CD14-positive monocyte (primary cell): ENCODE measurements around the gene A2M. TPM values are rescaled to one million over a fixed set of nuclear protein-coding genes. Genes with fewer than 3 reads are reported as not detected.

Source experiments
- DNase-seq, 3 donors: peaks; one replicate each; pipeline ENCODE4 v3.0.0-alpha.2; 2011 to 2022
- H2AFZ ChIP-seq: 2 replicates; pipeline ENCODE4 v1.6.0; 2012; ENCODE audit warnings: mild to moderate bottlenecking, low read depth, low read length, inconsistent platforms; ENCODE audit not compliant: insufficient read depth, poor library complexity, severe bottlenecking
- H3K27ac ChIP-seq, 2 donors: 1 replicate in 1 of 2; 2 replicates in 1 of 2; pipeline ENCODE4 v1.5.1; 2012 to 2013; ENCODE audit warnings: low read length in 2 of 2, control low read depth in 1 of 2, inconsistent platforms in 1 of 2, low read depth in 1 of 2, mild to moderate bottlenecking in 1 of 2
- H3K27me3 ChIP-seq, 2 donors: one replicate each; pipeline versions ENCODE4 v1.6.0 to v1.6.1; 2011 to 2013; ENCODE audit warnings: low read length in 2 of 2; ENCODE audit not compliant: control insufficient read depth in 2 of 2, insufficient read depth in 2 of 2
- H3K36me3 ChIP-seq, 2 donors: replicated peaks in 1 of 2; 1 replicate in 1 of 2; 2 replicates in 1 of 2; pipeline versions ENCODE4 v1.5.1 to v1.6.1; 2012 to 2013; ENCODE audit warnings: low read length in 2 of 2, control low read depth in 1 of 2, inconsistent platforms in 1 of 2, mild to moderate bottlenecking in 1 of 2; ENCODE audit not compliant: insufficient read depth in 2 of 2, control insufficient read depth in 1 of 2
- H3K4me1 ChIP-seq, 2 donors: 1 replicate in 1 of 2; 2 replicates in 1 of 2; pipeline versions ENCODE4 v1.5.1 to v1.6.1; 2012 to 2013; ENCODE audit warnings: low read length in 2 of 2, control low read depth in 1 of 2, inconsistent platforms in 1 of 2, mild to moderate bottlenecking in 1 of 2, moderate library complexity in 1 of 2; ENCODE audit not compliant: insufficient read depth in 2 of 2, control insufficient read depth in 1 of 2
- H3K4me2 ChIP-seq: replicated peaks from 2 replicates; pipeline ENCODE3; 2012; ENCODE audit warnings: low read length, moderate library complexity, mild to moderate bottlenecking; ENCODE audit not compliant: poor library complexity, severe bottlenecking; ENCODE audit errors: extremely low read depth
- H3K4me3 ChIP-seq, 3 experiments: fragments of 200-600 bp in 1 of 3; sonication (generic) in 1 of 3; replicated peaks in 1 of 3; 1 replicate in 2 of 3; 2 replicates in 1 of 3; pipeline ENCODE4 v1.5.1; 2011 to 2013; ENCODE audit warnings: low read length in 3 of 3, mild to moderate bottlenecking in 3 of 3, control low read depth in 2 of 3, low read depth in 2 of 3, inconsistent platforms in 1 of 3, moderate library complexity in 1 of 3
- H3K79me2 ChIP-seq: 2 replicates; pipeline ENCODE4 v1.6.0; 2012; ENCODE audit warnings: mild to moderate bottlenecking, control low read depth, inconsistent platforms, low read length, moderate library complexity; ENCODE audit not compliant: insufficient read depth
- H3K9ac ChIP-seq: 2 replicates; pipeline ENCODE4 v1.6.0; 2017; ENCODE audit warnings: low read length, mild to moderate bottlenecking; ENCODE audit not compliant: insufficient read depth, poor library complexity, severe bottlenecking
- H3K9me3 ChIP-seq, 2 donors: replicated peaks in 1 of 2; 1 replicate in 1 of 2; 2 replicates in 1 of 2; pipeline versions ENCODE4 v1.5.1 to v1.6.1; 2012 to 2013; ENCODE audit warnings: low read length in 2 of 2, control low read depth in 1 of 2; ENCODE audit not compliant: control insufficient read depth in 1 of 2, insufficient read depth in 1 of 2
- H4K20me1 ChIP-seq: 2 replicates; pipeline ENCODE4 v1.6.0; 2012; ENCODE audit warnings: mild to moderate bottlenecking, low read length, control low read depth, moderate library complexity; ENCODE audit not compliant: insufficient read depth
- H3K27ac Mint-ChIP-seq, 7 donors: one replicate each; pipeline ENCODE4 v1.8.0; 2020; ENCODE audit warnings: mild to moderate bottlenecking in 7 of 7, mixed read lengths in 7 of 7, moderate library complexity in 6 of 7, inconsistent platforms in 2 of 7
- H3K27me3 Mint-ChIP-seq, 3 donors: one replicate each; pipeline ENCODE4 v1.8.0; 2021 to 2022; ENCODE audit warnings: low read depth in 3 of 3, mild to moderate bottlenecking in 3 of 3, mixed read lengths in 3 of 3, moderate library complexity in 3 of 3, inconsistent platforms in 1 of 3
- H3K36me3 Mint-ChIP-seq, 2 donors: one replicate each; pipeline ENCODE4 v1.8.0; 2020; ENCODE audit warnings: mixed read lengths in 2 of 2, inconsistent platforms in 1 of 2, mild to moderate bottlenecking in 1 of 2
- H3K4me1 Mint-ChIP-seq: one replicate; pipeline ENCODE4 v1.8.0; 2020; ENCODE audit warnings: mild to moderate bottlenecking, mixed read lengths
- H3K4me3 Mint-ChIP-seq, 2 donors: one replicate each; pipeline ENCODE4 v1.8.0; 2020; ENCODE audit warnings: mild to moderate bottlenecking in 2 of 2, mixed read lengths in 2 of 2, moderate library complexity in 1 of 2
- H3K9me3 Mint-ChIP-seq, 7 donors: one replicate each; pipeline ENCODE4 v1.8.0; 2020 to 2022; ENCODE audit warnings: mixed read lengths in 7 of 7, mild to moderate bottlenecking in 6 of 7, moderate library complexity in 6 of 7, inconsistent platforms in 2 of 7
- CTCF ChIP-seq: fragments of 200-600 bp; IDR thresholded peaks from one replicate; pipeline ENCODE4 v1.8.0; 2022; ENCODE audit warnings: antibody characterized with exemption, mild to moderate bottlenecking
- WGBS: methylation state at CpG from one replicate; pipeline ENCODE4 v1.1.5; 2013; ENCODE audit warnings: missing lambda C conversion rate; ENCODE audit not compliant: insufficient coverage; 5-methylcytosine and 5-hydroxymethylcytosine counted together
- intact Hi-C, 2 donors: fragments of 100-400 bp; cut with micrococcal nuclease; formaldehyde crosslinking; loops; one replicate each; pipeline versions ENCODE4 v1.15.0 to v1.15.1; 2023
- polyA plus RNA-seq, 3 donors: library from polyadenylated mRNA; depleted of rRNA in 1 of 3; unstranded in 2 of 3; stranded (reverse) in 1 of 3; fragments of 300-500 nt in 2 of 3; fragments of >200 nt in 1 of 3; fragmentation: Illumina TruSeq in 2 of 3; gene quantifications; 1 replicate in 2 of 3; 2 replicates in 1 of 3; pipeline ENCODE4 v1.2.3, GENCODE V29; 2012 to 2021

Gene A2M
- polyA plus RNA-seq, 3 donors, result 0.12 to 1.2 TPM; not detected in 1

DNA sequence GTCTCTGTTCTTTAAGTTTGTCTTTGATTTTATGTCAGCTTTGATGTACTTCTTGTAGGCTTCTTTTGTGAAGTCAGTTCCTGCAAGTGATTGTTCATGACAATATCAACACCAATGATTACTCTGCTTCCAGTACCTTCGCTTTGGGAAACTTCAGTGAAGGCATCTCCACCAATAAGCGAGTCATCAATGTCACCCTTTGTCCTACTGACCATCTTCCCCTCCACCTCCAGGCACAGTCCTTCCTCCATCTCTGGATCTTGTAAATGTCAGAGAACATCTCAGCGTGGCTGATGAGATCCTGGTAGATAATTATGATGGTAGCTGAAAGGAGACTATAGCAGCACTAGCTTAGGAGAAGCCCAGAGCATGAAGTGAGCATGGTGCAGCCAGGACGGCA is 40.4 kb upstream of the A2M start:
- Mint-ChIP-seq H3K4me1 (peaks cover 4% of the 10 kb centered on the region), H3K27ac (no peak overlapping the region), H3K4me3 (no peak overlapping the region), H3K36me3 (no peaks in the 10 kb centered on the region), H3K9me3 (peaks cover 0 to 2% (median 0%) of the 10 kb centered on the region in 7 donors), H3K27me3 (no peaks in the 10 kb centered on the region)
- no peak for TF ChIP-seq CTCF
- Histone ChIP-seq H4K20me1 (no peaks in the 10 kb centered on the region), H3K79me2 (no peaks in the 10 kb centered on the region), H3K9me3 (no peaks in the 10 kb centered on the region), H3K36me3 (no peaks in the 10 kb centered on the region), H3K4me3 (no peak overlapping the region), H3K4me1 (no peaks in the 10 kb centered on the region), H3K27me3 (no peaks in the 10 kb centered on the region), H2AFZ (no peak overlapping the region), H3K27ac (no peak overlapping the region), H3K4me2 (no peak overlapping the region), H3K9ac (no peak overlapping the region)
- WGBS, result 100% methylated on average over 2 of the region's 4 CpGs
- intact Hi-C loops, result no loop called here
- DNase-seq, result no peak

- H2AFZ ChIP-seq, result no peak overlapping the region
- H4K20me1 ChIP-seq, result no peaks in the 10 kb centered on the region
- H3K9ac ChIP-seq, result no peak overlapping the region
- no peaks in the 10 kb centered on the region for H3K36me3 ChIP-seq
- intact Hi-C loops, result no loop called here
- Mint-ChIP-seq H3K27me3 (peaks cover 2 to 4% (median 2%) of the 10 kb centered on the region in 3 donors), H3K4me3 (no peak overlapping the region), H3K27ac (no peak overlapping the region), H3K4me1 (peaks cover 4% of the 10 kb centered on the region), H3K9me3 (peaks cover 4 to 9% (median 6%) of the 10 kb centered on the region in 7 donors), H3K36me3 (no peaks in the 10 kb centered on the region)
- H3K4me2 ChIP-seq, result no peak overlapping the region
- no peak for TF ChIP-seq CTCF
- H3K27ac ChIP-seq, result no peak overlapping the region
- peaks cover under 1 to 4% of the 10 kb centered on the region in 2 donors for H3K9me3 ChIP-seq
- no peaks in the 10 kb centered on the region for H3K4me1 ChIP-seq
- no peaks in the 10 kb centered on the region for H3K79me2 ChIP-seq
- WGBS, result 100% methylated on average over 3 of the region's 6 CpGs
- no peak overlapping the region for H3K4me3 ChIP-seq
- no peak for DNase-seq
- no peaks in the 10 kb centered on the region for H3K27me3 ChIP-seq
These were observed 33.7 kb upstream of the A2M start for GRCh38 chr12:9149372-9149771.
